ENCODE results near the gene AP2S1.
A peak's percentile ranks its signal among the peaks of the same experiment; 100 is the strongest.

The AP2S1 gene

DNA sequence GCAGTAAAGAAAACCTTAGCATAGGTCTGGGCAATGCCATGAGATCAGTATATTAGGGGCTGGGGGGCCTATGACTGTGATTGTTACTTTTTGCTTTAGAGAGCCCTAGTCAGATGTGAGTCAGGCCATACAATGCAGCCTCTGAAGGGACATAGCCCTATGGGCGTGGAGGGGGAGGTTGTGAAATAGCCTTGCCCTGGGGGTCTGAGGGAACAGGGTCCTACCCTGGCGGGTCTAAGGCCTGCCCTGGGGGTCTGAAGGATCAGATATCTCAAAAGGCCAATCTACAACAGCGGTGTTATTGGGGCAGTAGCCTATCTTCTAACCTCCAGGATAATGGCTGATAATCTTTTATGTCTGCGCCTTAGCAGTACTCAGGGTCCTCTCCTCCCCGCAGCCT lies 48.5 kb downstream of the AP2S1 start:
- DNase-seq, result no peak

- no peak for DNase-seq
Measured at GRCh38 chr19:46798713-46799112, 51.9 kb downstream of the AP2S1 start.

GRCh38 chr19:46797881-46798280 lies 52.8 kb downstream of the AP2S1 start:
- DNase-seq, result no peak

GRCh38 chr19:46791944-46792343 lies 58.7 kb downstream of the AP2S1 start:
- no peak for DNase-seq

DNA sequence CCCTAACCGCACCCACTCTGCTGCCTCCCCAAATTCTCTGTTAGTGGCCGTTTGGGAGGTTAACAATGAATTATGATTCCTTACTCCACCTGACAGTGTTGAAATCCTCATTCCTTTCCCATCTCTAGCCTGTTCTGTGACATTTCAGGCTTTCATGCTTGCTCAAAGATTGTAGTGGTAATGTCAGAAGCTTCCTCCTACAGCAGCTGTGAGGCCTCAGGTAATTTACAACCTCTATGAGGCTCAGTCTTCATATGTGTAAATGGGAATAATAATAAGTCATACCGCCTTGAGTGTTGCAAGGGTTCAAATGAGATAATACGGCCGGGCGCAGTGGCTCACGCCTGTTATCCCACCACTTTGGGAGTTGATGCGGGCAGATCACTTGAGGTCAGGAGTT lies 61.3 kb downstream of the AP2S1 start:
- DNase-seq, result no peak

DNA sequence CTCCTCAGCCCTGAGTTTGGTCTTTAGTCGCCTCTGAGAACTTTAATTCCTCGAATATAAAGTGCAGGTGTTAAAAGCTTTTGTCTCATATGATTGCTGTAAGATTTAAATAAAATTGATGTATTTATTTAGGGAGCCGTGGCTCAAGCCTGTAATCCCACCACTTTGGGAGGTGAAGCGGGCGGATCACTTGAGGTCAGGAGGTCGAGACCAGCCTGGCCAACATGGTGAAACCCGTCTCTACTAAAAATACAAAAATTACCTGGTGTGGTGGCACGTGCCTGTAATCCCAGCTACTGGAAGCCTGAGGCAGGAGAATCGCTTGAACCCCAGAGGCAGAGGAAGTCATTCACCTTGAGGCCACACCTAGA lies 61.7 kb downstream of the AP2S1 start:
- DNase-seq, result no peak

DNA sequence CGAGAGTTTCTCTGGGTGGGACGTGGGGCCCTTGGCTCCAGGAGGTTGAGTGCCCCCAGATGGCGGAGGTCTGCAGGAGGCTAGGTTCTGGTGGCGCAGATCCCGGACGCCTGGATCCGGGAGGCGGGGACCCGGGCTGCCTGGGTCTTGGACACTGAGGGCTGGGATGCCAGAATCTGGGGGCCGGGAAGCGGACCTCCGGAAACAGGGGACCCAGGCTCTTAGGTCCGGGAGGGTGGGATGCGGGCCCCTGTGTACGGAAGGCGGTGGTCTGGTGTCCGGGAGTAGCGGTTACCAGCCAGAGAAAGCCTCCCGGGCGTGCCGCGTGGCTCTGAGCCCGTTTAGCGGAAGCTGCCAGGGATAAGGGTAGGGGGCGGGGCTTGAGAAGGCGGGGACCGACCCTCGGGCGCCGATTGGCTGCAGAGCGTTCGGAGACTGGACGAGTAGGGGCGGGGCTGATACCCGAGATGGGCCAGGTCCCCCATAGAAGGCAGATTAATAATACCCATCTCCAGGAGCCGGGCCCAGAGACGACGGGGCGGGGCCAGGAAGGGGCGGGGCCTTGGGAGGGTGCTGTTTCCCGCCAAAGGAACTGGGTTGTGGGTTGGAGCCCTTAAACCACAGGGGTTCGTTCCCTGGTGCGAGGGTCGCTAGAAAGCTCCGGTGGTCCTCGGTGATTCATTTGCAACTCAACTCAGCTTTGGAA lies 62.2 kb downstream of the AP2S1 start, which contains the start of gene SLC1A5:
TSS of gene SLC1A5 (minus strand) at position 333 of the 706 bp plus-strand sequence. CDS start 629 bp downstream, outside the sequence.
- peak; percentile 97 for DNase-seq
